OCI-LY3 (cell line): ENCODE measurements around the gene GJA1.

Source experiments
- EZH2phosphoT487 ChIP-seq: fragments of 200-600 bp; shearing (Covaris generic); IDR thresholded peaks from 2 replicates; pipeline ENCODE4 v1.6.1; 2018; ENCODE audit warnings: antibody characterized with exemption, mixed run types, low read depth
- TF ChIP-seq, protein P1 (sequence below): fragments of 200-600, 300-600 bp; sonication (generic); IDR thresholded peaks from 2 replicates; pipeline ENCODE4 v1.5.1; 2014; ENCODE audit warnings: antibody characterized with exemption, low read length, low read depth

- TF ChIP-seq, protein P1, sequence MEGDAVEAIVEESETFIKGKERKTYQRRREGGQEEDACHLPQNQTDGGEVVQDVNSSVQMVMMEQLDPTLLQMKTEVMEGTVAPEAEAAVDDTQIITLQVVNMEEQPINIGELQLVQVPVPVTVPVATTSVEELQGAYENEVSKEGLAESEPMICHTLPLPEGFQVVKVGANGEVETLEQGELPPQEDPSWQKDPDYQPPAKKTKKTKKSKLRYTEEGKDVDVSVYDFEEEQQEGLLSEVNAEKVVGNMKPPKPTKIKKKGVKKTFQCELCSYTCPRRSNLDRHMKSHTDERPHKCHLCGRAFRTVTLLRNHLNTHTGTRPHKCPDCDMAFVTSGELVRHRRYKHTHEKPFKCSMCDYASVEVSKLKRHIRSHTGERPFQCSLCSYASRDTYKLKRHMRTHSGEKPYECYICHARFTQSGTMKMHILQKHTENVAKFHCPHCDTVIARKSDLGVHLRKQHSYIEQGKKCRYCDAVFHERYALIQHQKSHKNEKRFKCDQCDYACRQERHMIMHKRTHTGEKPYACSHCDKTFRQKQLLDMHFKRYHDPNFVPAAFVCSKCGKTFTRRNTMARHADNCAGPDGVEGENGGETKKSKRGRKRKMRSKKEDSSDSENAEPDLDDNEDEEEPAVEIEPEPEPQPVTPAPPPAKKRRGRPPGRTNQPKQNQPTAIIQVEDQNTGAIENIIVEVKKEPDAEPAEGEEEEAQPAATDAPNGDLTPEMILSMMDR, result no peak
- no peak for TF ChIP-seq EZH2phosphoT487
Measured at GRCh38 chr6:121437851-121438651, 2.6 kb downstream of the GJA1 start.
